ENCODE data around the gene ACSM2B.
"Not testable (repeated sequence)": the region's sequence is repeated elsewhere in the genome, so short reads cannot be mapped to it uniquely, and the experiment has no call there.

ACSM2B gene

DNA sequence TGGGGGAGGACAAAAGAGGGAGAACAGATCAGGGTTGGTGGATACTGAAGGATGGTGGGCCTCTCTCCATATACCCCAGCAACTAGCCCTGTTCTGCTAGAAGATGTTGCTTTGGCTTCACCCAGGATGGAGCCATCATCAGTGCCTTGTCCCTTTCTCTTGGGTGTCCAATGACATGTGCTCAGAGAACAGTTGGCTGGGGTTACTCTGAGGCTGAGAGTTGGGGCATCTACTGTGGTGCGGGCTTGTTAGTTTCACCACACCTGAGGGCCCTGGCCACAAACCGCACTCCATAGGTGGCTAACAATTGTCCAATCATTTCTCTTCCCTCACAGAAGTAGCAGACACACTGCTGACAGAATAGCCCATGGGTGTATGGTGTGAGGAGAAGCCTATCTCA is 18.9 kb upstream of the ACSM2B start:
- not testable (repeated sequence) for DNase-seq

DNA sequence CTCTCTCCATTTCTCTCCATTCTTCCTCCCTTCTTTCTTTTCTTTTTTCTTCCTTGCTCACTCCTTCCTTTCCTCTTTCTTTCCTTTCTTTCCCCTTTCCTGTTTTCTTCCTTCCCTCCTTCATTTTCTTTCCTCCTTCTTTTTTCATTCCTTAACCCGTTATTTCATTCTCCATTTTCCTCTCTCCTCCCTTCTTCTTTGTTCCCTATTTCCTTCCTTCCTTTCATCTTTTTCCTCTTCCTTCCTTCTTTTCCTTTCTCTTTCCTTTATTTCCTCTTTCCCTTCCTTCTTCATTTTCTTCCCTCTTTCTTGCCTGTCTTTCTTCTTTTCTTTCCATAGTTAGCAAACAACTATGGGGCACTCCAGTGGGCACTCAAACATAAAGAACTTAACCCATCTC is 16.6 kb upstream of the ACSM2B start:
- not testable (repeated sequence) for DNase-seq

DNA sequence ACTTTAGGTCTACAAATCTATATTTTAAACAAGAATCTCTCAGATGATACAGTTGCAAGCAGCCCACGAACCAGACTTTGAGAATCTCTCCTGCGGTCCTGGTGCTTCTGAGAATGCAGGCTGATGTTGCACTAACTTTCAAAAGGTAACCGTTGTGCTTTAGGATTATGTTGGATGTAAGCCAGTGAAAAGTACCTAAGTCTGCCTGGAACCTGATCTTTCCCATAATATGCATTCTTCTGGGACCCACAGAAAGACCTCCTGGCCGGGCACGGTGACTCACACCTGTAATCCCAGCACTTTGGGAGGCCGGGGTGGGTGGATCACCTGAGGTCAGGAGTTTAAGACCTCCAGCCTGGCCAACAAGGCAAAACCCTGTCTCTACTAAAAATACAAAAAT is 13.3 kb upstream of the ACSM2B start:
- not testable (repeated sequence) for DNase-seq

DNA sequence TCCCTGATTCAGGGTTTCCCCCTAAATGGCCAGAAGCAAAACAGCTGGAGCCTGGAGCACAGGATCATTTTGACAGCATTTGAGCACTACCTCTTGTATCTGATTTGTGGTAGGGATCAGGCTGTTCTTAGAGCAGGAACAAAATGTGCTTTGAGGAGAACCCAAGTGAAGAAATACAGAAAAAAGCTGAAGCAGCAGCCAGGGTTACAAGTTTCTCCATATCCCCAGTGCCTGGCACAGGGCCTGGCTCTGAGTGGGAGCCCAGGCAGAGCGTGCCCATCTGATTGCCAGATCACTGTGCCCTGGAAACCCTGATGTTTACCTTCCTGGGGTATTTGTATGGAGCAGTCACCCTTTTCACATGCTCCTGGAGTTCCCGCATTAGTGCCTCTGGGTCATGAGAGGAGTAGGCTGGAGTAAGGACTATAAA is 11.5 kb upstream of the ACSM2B start:
- not testable (repeated sequence) for DNase-seq

DNA sequence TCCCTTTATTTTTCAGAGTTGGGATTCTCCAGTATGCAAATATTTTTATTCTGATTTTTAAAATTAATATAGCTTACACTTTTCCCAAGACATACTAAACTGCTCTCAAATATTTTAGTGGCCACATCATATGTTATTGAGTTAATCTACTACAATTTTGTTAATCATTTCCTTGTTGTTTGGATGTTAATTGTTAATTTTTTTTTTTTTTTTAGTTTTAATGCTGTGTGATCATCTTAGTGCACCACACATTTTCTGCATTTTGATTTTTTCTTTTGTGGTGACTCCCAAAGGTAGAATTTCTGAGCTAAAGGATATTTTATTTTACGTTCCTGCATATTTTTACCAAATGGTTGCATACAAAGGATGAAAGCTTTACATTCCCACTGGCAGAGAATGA is 10.5 kb upstream of the ACSM2B start:
- DNase-seq, result not testable (repeated sequence)

DNA sequence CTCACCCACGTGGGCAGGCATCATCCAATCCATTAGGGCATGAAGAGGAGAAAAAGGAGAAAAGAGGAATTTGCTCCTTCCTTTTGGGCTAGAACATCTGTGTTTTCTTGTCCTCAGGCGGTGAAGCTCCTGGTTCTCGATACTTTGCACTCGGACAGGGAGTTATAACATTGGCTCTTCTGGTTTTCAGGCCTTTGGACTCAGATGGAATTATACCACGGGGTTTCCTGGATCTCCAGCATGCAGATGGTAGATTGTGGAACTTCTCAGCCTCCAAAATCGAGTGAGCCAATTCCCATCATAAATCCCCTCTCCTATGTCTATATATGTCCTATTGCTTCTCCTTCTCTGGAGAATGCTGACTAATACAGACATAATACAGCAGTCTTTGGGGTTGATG is 9.9 kb upstream of the ACSM2B start:
- DNase-seq, result not testable (repeated sequence)

DNA sequence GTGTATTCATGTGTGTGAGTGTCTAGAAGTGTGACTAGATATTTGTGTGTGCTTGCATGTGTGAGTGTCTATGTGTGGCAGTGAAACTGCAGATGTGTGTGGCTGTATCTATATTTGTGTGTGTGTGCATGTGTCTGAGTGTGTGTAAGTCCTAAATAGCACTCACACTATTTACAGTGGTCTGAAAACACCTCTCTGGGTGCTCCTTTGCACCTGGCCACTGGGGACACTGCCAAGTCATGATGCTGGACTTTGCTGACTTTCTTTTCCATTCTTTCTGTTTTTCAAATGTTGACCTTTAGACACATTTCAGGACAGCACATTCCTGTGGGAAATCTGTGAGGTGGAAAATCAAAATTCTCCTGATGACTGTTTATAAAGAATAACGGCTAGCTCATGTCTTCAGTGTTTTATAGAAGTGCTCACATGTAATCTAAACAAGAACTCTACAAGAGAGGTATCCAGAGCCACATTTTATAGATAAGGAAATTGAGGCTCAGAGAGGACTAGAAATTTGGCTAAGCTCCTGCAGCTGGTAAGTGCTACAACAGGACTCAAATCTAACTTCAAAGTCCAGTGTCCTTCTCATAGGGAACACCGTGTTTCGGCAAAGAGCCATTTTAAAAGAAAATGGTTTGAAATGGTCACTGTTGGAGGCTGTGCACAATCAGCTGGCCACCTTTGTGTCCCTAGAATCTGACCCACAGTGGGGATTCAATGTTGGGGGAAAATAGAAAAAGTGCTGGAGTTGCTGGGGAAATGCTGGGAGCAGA is 4.5 kb upstream of the ACSM2B start:
- not testable (repeated sequence) for DNase-seq

DNA sequence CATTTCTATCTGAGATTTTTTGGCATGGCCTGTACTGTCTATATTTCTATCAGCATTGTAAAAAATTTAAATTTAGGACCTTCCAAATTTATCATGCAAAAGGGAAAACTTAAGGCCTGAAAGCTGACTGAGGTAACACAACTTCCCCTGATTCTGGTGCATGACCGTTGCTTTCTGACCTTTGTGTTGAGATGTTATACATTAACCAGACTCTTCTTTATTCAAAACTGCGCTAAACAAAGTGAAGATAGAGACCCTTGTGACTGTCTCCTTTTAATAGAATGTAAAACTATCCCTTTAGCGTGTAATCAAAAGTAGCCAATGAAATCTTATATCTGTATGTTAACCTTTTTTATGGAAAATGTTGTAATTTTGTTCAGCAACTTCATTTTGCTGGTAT is 1.9 kb upstream of the ACSM2B start:
- DNase-seq, result not testable (repeated sequence)

DNA sequence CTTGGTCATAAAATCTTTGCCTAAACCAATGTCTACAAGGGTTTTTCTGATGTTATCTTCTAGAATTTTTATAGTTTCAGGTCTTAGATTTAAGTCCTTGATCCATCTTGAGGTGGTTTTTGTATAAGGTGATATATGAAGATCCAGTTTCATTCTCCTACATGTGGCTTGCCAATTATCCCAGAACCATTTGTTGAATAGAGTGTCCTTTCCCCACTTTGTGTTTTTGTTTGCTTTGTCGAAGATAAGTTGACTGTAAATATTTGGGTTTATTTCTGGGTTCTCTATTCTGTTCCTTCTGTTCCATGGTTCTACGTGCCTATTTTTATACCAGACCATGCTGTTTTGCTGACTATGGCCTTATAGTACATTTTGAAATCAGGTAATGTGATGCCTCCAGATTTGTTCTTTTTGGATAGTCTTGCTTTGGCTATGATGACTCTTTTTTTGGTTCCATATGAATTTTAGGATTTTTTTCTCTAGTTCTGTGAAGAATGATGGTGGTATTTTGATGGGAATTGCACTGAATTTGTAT is 7.0 kb downstream of the ACSM2B start:
- DNase-seq, result not testable (repeated sequence)

DNA sequence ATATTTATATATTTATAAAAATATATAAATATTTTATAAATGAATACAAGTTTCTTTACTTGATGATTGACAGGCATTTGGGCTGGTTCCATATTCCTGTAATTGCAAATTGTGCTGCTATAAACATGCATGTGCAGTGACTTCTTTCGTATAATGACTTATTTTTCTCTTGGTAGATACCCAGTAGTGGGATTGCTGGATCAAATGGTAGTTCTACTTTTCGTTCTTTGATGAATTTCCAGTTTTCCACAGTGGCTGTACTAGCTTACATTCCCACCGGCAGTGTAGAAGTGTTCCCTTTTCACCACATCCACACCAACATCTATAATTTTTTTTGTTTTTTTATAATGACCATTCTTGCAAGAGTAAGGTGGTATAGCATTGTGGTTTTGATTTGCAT is 7.8 kb downstream of the ACSM2B start:
- no peak for DNase-seq

DNA sequence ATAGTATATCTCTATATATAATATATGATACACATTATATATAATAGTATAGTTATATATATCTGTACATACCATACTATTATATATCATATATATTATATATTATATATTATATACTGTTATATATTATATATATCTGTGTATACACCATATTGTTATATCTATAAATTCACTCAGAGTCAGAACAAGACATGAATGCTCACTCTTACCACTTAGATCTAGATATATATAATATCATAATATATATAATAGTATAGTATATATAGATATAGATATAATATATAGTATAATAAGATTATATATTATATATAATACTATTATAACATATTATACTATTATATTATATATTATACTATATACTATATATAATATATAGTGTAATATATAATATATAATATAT is 9.3 kb downstream of the ACSM2B start:
- no peak for DNase-seq

DNA sequence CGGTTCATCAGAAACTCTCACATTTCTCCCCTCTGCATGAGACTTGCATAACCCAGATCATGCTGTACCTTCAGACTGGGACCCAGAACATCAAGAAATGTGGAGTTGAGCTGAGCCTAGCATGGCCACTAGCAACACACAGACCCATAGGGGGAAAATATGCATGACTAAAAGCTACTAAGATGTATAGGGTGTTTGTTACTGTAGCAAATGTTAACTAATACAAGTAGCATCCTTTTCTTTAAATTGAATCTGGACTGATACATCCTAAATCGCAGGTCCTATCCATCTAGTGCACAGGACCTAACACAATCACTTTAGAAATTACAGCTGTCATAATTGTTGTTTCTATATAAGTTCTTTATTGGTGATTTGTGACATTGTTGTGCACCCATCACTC is 10.8 kb downstream of the ACSM2B start:
- not testable (repeated sequence) for DNase-seq

DNA sequence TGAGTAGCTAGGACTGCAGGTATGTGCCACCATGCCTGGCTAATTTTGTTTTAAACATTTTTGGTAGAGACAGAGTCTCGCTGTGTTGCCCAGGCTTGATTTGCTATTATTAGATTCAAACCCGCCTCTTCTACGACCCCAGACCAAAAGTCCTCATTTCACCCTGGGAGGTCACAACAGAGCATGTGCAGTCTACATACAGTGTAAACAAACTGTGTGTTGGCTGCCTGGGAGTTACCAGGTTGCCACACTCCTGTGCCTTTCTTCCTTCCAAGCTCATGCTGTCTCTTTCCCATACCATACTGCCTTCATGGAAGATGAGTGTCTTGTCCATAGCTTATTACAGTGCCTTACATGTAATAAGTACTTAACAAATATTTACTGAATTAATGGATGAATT is 11.9 kb downstream of the ACSM2B start:
- DNase-seq, result not testable (repeated sequence)

DNA sequence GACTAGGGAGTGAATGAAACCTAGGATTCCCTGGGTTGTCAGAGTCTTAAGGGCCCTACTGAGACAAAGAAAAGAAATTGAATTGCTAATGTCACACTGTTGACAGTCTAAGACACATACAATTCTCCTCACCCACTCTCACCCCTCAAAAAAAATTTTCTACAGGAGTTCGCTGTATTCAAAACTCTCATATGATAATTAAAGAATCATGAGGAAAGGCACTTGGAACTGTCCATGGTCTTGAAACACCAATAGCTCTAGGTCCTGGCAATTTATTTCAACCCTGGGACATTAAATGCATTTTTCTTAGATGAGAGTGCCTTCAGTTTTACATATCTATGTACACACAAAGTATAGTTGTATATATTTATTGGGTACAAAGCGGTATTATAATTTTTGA is 20.5 kb downstream of the ACSM2B start:
- DNase-seq, result not testable (repeated sequence)

DNA sequence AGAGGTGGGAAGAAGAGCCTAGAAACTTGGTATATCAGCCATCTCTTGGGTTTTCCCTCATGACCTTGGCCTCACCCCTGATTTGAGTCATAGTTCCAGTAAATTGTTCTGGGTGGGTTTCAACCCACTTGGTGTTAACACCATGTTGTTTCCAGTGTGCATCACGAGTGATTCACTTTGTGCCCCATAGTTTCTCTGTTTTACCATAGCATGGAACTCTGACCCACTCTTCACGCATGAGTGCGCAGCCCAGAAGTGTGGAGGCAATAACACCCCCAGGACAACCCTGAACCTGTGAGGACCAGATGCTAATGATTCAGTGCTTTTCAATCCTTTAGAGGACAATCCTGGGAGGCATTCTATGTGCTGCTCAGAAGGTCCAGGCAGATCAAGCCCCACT is 21.5 kb downstream of the ACSM2B start:
- not testable (repeated sequence) for DNase-seq

DNA sequence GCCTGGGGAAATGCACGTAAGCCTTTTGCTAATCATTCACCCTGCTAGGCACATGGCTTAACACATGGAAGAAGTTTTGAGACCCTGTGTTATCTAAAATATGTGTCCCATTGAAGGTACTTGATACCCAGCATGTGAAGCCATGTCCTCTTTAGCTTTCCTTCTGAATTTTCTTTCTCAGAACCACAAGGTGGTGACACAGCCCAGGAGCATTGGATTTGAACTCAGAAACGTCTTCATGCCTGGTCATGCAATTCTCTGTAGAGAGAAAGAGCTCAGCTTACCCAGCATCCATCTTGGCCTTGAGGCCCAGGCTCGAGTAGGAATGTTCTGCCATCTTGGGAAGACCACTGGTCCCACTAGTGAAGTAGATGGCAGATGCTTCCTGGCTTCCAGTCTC is 22.7 kb downstream of the ACSM2B start:
- not testable (repeated sequence) for DNase-seq

DNA sequence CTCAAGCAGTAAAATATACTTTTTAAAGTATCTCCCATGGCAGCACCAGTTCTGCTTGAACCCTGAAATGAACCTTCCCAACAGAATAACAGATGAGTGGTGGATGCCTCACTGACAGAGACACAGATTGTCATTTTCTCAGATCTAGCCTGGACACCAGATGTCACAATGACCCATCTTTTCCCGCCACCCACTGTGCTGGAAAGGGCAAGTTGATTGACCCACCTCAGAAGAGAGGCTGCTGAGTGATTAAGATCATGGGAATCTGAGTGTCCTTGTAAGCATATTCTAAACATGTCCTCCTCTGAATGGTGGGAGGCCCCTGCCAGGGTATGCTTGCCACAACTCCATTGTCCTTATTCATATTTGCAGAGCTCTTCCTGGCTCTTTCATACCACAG is 29.2 kb downstream of the ACSM2B start:
- DNase-seq, result not testable (repeated sequence)

DNA sequence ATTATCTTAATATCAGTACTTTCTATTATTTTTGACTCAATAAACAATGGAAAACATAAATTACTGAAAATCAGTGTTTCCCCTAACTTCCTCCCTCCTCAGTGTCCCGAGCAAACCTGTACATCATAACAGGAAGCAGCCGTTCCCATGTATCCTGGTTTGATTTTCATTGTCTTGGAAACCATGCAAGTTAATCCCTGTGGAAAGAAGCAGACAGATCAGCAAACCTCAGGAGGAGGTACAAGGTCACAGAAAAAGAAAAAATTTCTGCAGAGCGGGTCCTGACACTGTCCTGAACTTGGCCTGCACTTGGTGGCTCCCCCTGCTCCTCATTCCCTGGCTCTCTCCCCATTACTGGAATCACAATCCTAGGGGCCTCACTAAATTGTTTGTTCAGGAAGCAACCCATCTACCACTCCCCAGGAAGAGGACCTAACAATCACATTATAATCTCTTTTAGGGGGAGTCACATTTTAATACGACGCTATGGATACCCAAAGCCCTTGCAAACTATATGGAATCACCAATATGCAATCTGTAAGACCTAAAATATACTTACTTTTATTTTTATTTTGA is 29.8 kb downstream of the ACSM2B start:
- not testable (repeated sequence) for DNase-seq

DNA sequence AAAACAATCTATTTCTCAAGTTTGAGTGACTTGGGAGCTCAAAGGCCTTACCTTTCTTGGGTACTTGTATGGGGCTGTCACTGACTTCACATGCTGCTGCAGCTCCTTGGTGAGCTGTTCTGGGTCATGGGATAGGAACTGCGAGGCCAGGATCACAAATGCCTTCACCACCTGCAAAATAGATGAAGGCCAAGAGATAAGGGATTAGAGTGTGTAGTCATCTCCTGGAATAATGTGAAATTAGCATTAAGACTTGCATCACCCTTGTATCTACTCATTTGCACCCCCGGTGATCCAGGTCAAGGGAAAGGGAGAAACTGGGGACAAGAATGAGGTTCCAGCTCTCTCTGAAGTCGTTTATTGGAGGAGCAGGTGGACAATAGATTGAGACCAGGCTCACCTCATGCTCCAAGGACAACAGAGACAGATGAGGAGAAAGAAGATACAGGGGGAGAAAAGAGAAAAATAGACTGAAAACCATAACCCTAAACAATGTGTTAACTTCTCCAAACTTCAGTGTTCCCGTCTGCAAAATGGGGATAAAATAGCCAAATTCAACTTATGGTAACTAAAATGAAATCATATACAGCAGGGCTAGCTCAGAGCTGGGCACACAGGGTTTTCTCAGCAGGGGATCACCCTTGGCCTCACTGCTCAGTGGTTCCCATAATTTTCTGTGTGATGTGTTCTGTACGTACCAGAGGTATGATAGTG is 35.4 kb downstream of the ACSM2B start:
- DNase-seq, result not testable (repeated sequence)

DNA sequence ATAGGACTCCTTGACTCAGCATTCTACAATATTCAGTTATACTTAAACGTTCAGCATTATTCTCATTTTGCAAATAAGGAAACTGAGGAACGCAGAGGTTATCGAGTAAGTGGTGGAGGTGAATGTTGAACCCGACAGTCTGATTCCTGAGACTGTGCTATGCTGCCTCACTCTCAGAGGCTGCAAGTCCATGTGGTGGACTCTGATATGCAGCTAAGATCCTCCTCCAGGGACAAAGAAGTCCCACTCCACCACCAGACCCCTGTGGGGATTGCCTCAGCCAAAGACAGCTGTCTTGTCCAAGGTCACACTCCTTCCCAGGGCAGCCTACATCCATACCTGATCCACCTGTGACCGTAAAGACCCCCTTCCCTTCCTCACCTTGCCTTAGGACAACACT is 37.5 kb downstream of the ACSM2B start:
- no peak for DNase-seq

DNA sequence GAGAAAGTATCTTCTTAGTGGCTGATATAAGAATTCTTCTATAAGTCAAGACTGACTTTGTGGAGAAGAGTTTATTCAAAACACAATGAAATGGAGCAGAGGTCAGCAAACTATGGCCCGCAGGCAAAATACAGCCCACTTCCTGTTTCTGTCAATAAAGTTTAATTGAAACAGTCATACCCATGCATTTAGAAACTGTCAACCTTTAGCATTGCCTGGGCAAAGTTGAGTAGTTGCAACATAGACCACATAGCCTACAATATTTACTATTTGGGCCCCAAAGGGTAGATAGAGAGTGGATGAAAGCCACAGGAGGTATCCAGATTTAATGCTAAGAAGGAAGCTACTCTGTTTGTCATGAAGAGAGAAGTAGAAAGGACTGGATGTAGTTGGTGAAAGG is 38.0 kb downstream of the ACSM2B start:
- no peak for DNase-seq

DNA sequence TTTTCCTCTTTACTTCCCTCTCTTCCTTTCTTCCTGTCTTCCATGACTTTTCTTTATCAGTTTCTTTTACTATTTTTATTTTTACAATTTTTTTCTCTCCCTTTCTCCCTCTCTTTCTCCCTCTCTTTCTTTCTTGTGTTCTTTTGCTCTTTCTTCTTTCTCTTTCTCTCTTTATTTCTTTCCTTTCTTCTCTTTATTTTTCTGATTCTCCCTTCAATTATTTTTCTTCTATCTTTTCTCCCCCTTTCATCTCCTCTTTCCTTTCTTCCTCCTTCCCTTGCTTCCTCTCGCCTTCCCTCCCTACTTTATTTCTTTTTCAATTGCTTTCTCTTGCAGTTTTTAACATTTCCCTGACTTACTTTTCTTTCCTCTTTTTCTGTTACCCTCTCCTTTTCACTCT is 39.5 kb downstream of the ACSM2B start:
- DNase-seq, result not testable (repeated sequence)

DNA sequence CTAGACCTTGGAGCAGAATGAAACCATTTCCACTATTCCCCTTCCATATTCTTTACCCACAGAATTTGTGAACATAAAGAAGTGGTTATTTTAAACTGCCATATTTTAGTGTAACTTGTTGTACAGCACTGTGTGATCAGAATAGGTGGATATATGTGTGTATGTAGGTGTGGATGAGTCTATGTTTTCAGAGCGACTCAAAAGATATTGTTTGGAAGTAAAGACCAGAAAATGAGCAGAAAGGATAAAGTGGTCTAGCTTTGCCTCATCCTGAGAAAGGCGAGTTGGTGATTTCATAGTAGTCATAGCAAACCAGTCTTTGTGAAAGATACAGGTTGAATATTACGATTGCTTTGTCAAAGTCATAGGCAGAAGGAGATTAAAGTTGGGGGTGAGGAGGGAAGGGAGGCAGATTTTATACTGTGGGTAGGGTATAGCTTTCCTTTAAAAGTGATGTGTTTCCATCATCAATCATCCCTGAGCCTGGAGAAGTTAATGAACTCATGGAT is 43.8 kb downstream of the ACSM2B start:
- DNase-seq, result not testable (repeated sequence)

Measured in DMS153 (cell line).